ENCODE measurements around the gene NRG3.

Gene NRG3

GRCh38 chr10:81996927-81997326 is 121.9 kb downstream of the NRG3 start:
- H3K27ac ChIP-seq (ENCODE audit: low read depth, low read length) = no peak overlapping the region
- H3K79me2 ChIP-seq (ENCODE audit: control insufficient read depth, low read length) = no peaks in the 10 kb centered on the region
- no peaks in the 10 kb centered on the region for H3F3A ChIP-seq (ENCODE audit: control insufficient read depth, insufficient read depth)
- no peak overlapping the region for H3K4me3 ChIP-seq (ENCODE audit: low read length)
- H3K36me3 ChIP-seq (ENCODE audit: control insufficient read depth, low read length) = no peaks in the 10 kb centered on the region
- no peaks in the 10 kb centered on the region for H4K20me1 ChIP-seq (ENCODE audit: control insufficient read depth, insufficient read depth, low read depth, low read length)
- no peaks in the 10 kb centered on the region for H3K9me2 ChIP-seq (replicated peaks; ENCODE audit: control insufficient read depth, low read length)
- H3K4me1 ChIP-seq (ENCODE audit: control insufficient read depth, low read length) = no peaks in the 10 kb centered on the region
- no peak for TF ChIP-seq CTCF (IDR thresholded peaks at IDR 0.05; ENCODE audit: low read depth, low read length, poor library complexity, severe bottlenecking)
- no peak for TF ChIP-seq EZH2phosphoT487 (IDR thresholded peaks at IDR 0.05; ENCODE audit: borderline replicate concordance, low read length)
- no peak overlapping the region for H3K4me2 ChIP-seq (ENCODE audit: low read length)
- no peaks in the 10 kb centered on the region for H3K27me3 ChIP-seq (ENCODE audit: control insufficient read depth, low read length)
- no peaks in the 10 kb centered on the region for H3K9me3 ChIP-seq (ENCODE audit: control insufficient read depth, insufficient read depth, low read length)

GRCh38 chr10:82020999-82021398 is 146.0 kb downstream of the NRG3 start:
- H3K4me1 ChIP-seq (ENCODE audit: control insufficient read depth, low read length) = no peaks in the 10 kb centered on the region
- no peaks in the 10 kb centered on the region for H4K20me1 ChIP-seq (ENCODE audit: control insufficient read depth, insufficient read depth, low read depth, low read length)
- H3K27ac ChIP-seq (ENCODE audit: low read depth, low read length) = no peak overlapping the region
- H3K9me2 ChIP-seq (replicated peaks; ENCODE audit: control insufficient read depth, low read length) = no peaks in the 10 kb centered on the region
- H3K9me3 ChIP-seq (ENCODE audit: control insufficient read depth, insufficient read depth, low read length) = no peaks in the 10 kb centered on the region
- H3K79me2 ChIP-seq (ENCODE audit: control insufficient read depth, low read length) = no peaks in the 10 kb centered on the region
- no peak for TF ChIP-seq EZH2phosphoT487 (IDR thresholded peaks at IDR 0.05; ENCODE audit: borderline replicate concordance, low read length)
- no peak for TF ChIP-seq CTCF (IDR thresholded peaks at IDR 0.05; ENCODE audit: low read depth, low read length, poor library complexity, severe bottlenecking)
- no peak overlapping the region for H3K4me2 ChIP-seq (ENCODE audit: low read length)
- no peaks in the 10 kb centered on the region for H3K36me3 ChIP-seq (ENCODE audit: control insufficient read depth, low read length)
- no peaks in the 10 kb centered on the region for H3K27me3 ChIP-seq (ENCODE audit: control insufficient read depth, low read length)
- no peak overlapping the region for H3K4me3 ChIP-seq (ENCODE audit: low read length)
- H3F3A ChIP-seq (ENCODE audit: control insufficient read depth, insufficient read depth) = no peaks in the 10 kb centered on the region

- Histone ChIP-seq H3K36me3 (ENCODE audit: control insufficient read depth, low read length) (no peaks in the 10 kb centered on the region), H3K79me2 (ENCODE audit: control insufficient read depth, low read length) (no peaks in the 10 kb centered on the region), H3K4me2 (ENCODE audit: low read length) (no peak overlapping the region), H3K4me1 (ENCODE audit: control insufficient read depth, low read length) (no peaks in the 10 kb centered on the region), H3F3A (ENCODE audit: control insufficient read depth, insufficient read depth) (no peaks in the 10 kb centered on the region), H3K9me2 (replicated peaks; ENCODE audit: control insufficient read depth, low read length) (no peaks in the 10 kb centered on the region), H3K27ac (ENCODE audit: low read depth, low read length) (no peak overlapping the region), H4K20me1 (ENCODE audit: control insufficient read depth, insufficient read depth, low read depth, low read length) (no peaks in the 10 kb centered on the region), H3K4me3 (ENCODE audit: low read length) (no peak overlapping the region), H3K27me3 (ENCODE audit: control insufficient read depth, low read length) (no peaks in the 10 kb centered on the region), H3K9me3 (ENCODE audit: control insufficient read depth, insufficient read depth, low read length) (no peaks in the 10 kb centered on the region)
- no peak for TF ChIP-seq EZH2phosphoT487 (IDR thresholded peaks at IDR 0.05; ENCODE audit: borderline replicate concordance, low read length)
- TF ChIP-seq CTCF (IDR thresholded peaks at IDR 0.05; ENCODE audit: low read depth, low read length, poor library complexity, severe bottlenecking) = no peak
These were observed 152.7 kb downstream of the NRG3 start for GRCh38 chr10:82027711-82028110.

GRCh38 chr10:82037076-82037475 is 162.1 kb downstream of the NRG3 start:
- no peak for TF ChIP-seq CTCF (IDR thresholded peaks at IDR 0.05; ENCODE audit: low read depth, low read length, poor library complexity, severe bottlenecking)
- no peak for TF ChIP-seq EZH2phosphoT487 (IDR thresholded peaks at IDR 0.05; ENCODE audit: borderline replicate concordance, low read length)
- Histone ChIP-seq H3K9me3 (ENCODE audit: control insufficient read depth, insufficient read depth, low read length) (no peaks in the 10 kb centered on the region), H3K4me2 (ENCODE audit: low read length) (no peak overlapping the region)

More at GRCh38 chr10:82037076-82037475, 162.1 kb downstream of the NRG3 start:
- no peak overlapping the region for H3K27ac ChIP-seq (ENCODE audit: low read depth, low read length)
- no peaks in the 10 kb centered on the region for H3K9me2 ChIP-seq (replicated peaks; ENCODE audit: control insufficient read depth, low read length)
- no peaks in the 10 kb centered on the region for H3K27me3 ChIP-seq (ENCODE audit: control insufficient read depth, low read length)
- no peaks in the 10 kb centered on the region for H3F3A ChIP-seq (ENCODE audit: control insufficient read depth, insufficient read depth)
- H4K20me1 ChIP-seq (ENCODE audit: control insufficient read depth, insufficient read depth, low read depth, low read length) = no peaks in the 10 kb centered on the region
- H3K79me2 ChIP-seq (ENCODE audit: control insufficient read depth, low read length) = no peaks in the 10 kb centered on the region
- no peaks in the 10 kb centered on the region for H3K4me1 ChIP-seq (ENCODE audit: control insufficient read depth, low read length)
- H3K36me3 ChIP-seq (ENCODE audit: control insufficient read depth, low read length) = no peaks in the 10 kb centered on the region
- no peak overlapping the region for H3K4me3 ChIP-seq (ENCODE audit: low read length)

All from DOHH2 (cell line).